HepG2 (cell line): ENCODE results near the gene PCP4L1. TPM values are rescaled to one million over a fixed set of nuclear protein-coding genes. Genes with fewer than 3 reads are reported as not detected.

Experiments
- ATAC-seq: fragments of 200-7000 bp; cut with Tn5 transposase; 3 replicates; pipeline ENCODE4 v1.9.1; 2020; ENCODE audit warnings: mild to moderate bottlenecking, moderate library complexity
- BruUV-seq: library from RNA; stranded (reverse); fragments of 400-500 nt; replicated peaks from 2 replicates; lab custom pipeline; 2021; lab: Mats Ljungman, UMichigan
- CTCF ChIA-PET: fragments of 300-600 bp; formaldehyde crosslinking; extraction: SDS; loops from one replicate; lab custom pipeline; 2021; ENCODE audit warnings: low total read pairs, inconsistent platforms, low intra/inter-chr PET ratio; lab: Yijun Ruan, JAX
- POLR2A ChIA-PET: fragments of 350-600 bp; sonication (Branson Sonifier 250); formaldehyde crosslinking; loops from one replicate; lab custom pipeline; 2020; ENCODE audit warnings: antibody characterized with exemption, inconsistent platforms; lab: Yijun Ruan, JAX
- DNase-seq: peaks from one replicate; pipeline ENCODE4 v3.0.0-alpha.2; 2015; ENCODE audit warnings: low spot score
- FAIRE-seq: peaks from 3 replicates; lab custom pipeline; 2011; peaks lifted over from hg19 to GRCh38; lab: Jason Lieb, UNC
- H2AFZ ChIP-seq: one replicate; pipeline ENCODE4 v1.6.1; 2011; ENCODE audit warnings: low read length, inconsistent platforms
- H3K27ac ChIP-seq: fragments of 300-600 bp; 3 replicates; pipeline ENCODE4 v1.8.0; 2011; ENCODE audit warnings: mixed run types, mild to moderate bottlenecking, mixed read lengths, low read length, inconsistent platforms; ENCODE audit not compliant: insufficient read depth; ENCODE audit errors: extremely low read length
- H3K27me3 ChIP-seq, 2 experiments: fragments of 200-600 bp in 1 of 2; 2 replicates in 1 of 2; 3 replicates in 1 of 2; pipeline versions ENCODE4 v1.6.0 to v1.8.0; 2011; ENCODE audit warnings: low read length in 2 of 2, mild to moderate bottlenecking in 2 of 2, moderate library complexity in 2 of 2, inconsistent platforms in 1 of 2; ENCODE audit not compliant: insufficient read depth in 2 of 2, control insufficient read depth in 1 of 2
- H3K36me3 ChIP-seq, 2 experiments: fragments of 200-600 bp in 1 of 2; replicated peaks in 1 of 2; 2 replicates in 1 of 2; 3 replicates in 1 of 2; pipeline versions ENCODE4 v1.5.1 to v1.8.0; 2011; ENCODE audit warnings: low read length in 2 of 2, inconsistent platforms in 1 of 2; ENCODE audit not compliant: insufficient read depth in 2 of 2, control insufficient read depth in 1 of 2
- H3K4me1 ChIP-seq: 2 replicates; pipeline ENCODE4 v1.5.1; 2012; ENCODE audit warnings: low read length, inconsistent platforms; ENCODE audit not compliant: insufficient read depth
- H3K4me2 ChIP-seq: 2 replicates; pipeline ENCODE4 v1.6.0; 2011; ENCODE audit warnings: low read depth, low read length, inconsistent platforms
- H3K4me3 ChIP-seq, 3 experiments: fragments of 200-600 bp in 1 of 3; sonication (generic), shearing (Covaris generic) in 1 of 3; replicated peaks in 1 of 3; 2 replicates each; pipeline ENCODE4 v1.5.1; 2011 to 2016; ENCODE audit warnings: low read length in 3 of 3, inconsistent platforms in 2 of 3, low read depth in 2 of 3, mild to moderate bottlenecking in 2 of 3, control low read depth in 1 of 3, mixed read lengths in 1 of 3; ENCODE audit not compliant: insufficient read depth in 1 of 3
- H3K79me2 ChIP-seq: one replicate; pipeline ENCODE4 v1.6.1; 2011; ENCODE audit warnings: low read length, inconsistent platforms; ENCODE audit not compliant: insufficient read depth
- H3K9ac ChIP-seq: 2 replicates; pipeline ENCODE4 v1.6.0; 2011; ENCODE audit warnings: mild to moderate bottlenecking, low read depth, low read length, inconsistent platforms; ENCODE audit not compliant: insufficient read depth
- H3K9me3 ChIP-seq: 2 replicates; pipeline ENCODE4 v1.5.1; 2012; ENCODE audit warnings: mild to moderate bottlenecking, low read length
- H4K20me1 ChIP-seq: 2 replicates; pipeline ENCODE4 v1.6.0; 2011; ENCODE audit warnings: inconsistent platforms, mild to moderate bottlenecking, low read length, moderate library complexity; ENCODE audit not compliant: insufficient read depth
- ELF4 ChIP-seq: sonication (generic); formaldehyde crosslinking; IDR thresholded peaks from 2 replicates; pipeline ENCODE4 v1.5.0; 2020; ENCODE audit warnings: missing genetic modification reagents, mild to moderate bottlenecking, moderate library complexity, borderline replicate concordance
- FOXA1 ChIP-seq, 2 experiments: fragments of 450-650 bp in 1 of 2; sonication (generic) in 1 of 2; formaldehyde crosslinking in 1 of 2; IDR thresholded peaks; 2 replicates each; pipeline versions ENCODE4 v1.4.0 to v1.6.1; 2016 to 2020; ENCODE audit warnings: missing genetic modification reagents in 1 of 2
- GABPB1 ChIP-seq: IDR thresholded peaks from 2 replicates; pipeline ENCODE4 v1.6.1; 2016; ENCODE audit warnings: mild to moderate bottlenecking, missing genetic modification reagents, moderate library complexity, missing compliant biosample characterization
- MBD4 ChIP-seq: IDR thresholded peaks from 2 replicates; pipeline ENCODE4 v1.6.1; 2012; ENCODE audit warnings: low read length, inconsistent platforms, borderline replicate concordance
- MZF1 ChIP-seq: sonication (generic); formaldehyde crosslinking; IDR thresholded peaks from 2 replicates; pipeline ENCODE4 v1.8.1; 2023; ENCODE audit warnings: mild to moderate bottlenecking, missing genetic modification reagents, borderline replicate concordance
- SIN3B ChIP-seq: fragments of 150-350 bp; IDR thresholded peaks from 2 replicates; pipeline ENCODE4 v1.6.1; 2014; ENCODE audit warnings: low read length
- SNRNP70 ChIP-seq: fragments of 200-400 bp; formaldehyde crosslinking; IDR thresholded peaks from 2 replicates; pipeline ENCODE4 v1.6.1; 2017; ENCODE audit warnings: mild to moderate bottlenecking, low read depth, low read length, moderate library complexity
- ZNF282 ChIP-seq: fragments of 450-650 bp; IDR thresholded peaks from 2 replicates; pipeline ENCODE4 v1.6.1; 2018; ENCODE audit not compliant: partially characterized antibody
- ZNF562 ChIP-seq: sonication (generic); formaldehyde crosslinking; IDR thresholded peaks from 2 replicates; pipeline ENCODE4 v1.8.0; 2022; ENCODE audit warnings: missing genetic modification reagents, borderline replicate concordance
- ZNF678 ChIP-seq: sonication (generic); formaldehyde crosslinking; IDR thresholded peaks from 2 replicates; pipeline ENCODE4 v1.4.0; 2020; ENCODE audit warnings: mild to moderate bottlenecking, missing genetic modification reagents
- ZNF7 ChIP-seq: IDR thresholded peaks from 2 replicates; pipeline ENCODE4 v1.6.1; 2016; ENCODE audit warnings: missing biosample characterization, missing genetic modification reagents
- ZNF761 ChIP-seq: sonication (generic); formaldehyde crosslinking; conservative IDR thresholded peaks from 2 replicates; pipeline ENCODE4 v1.4.0; 2020; ENCODE audit warnings: mild to moderate bottlenecking, missing genetic modification reagents
- ZNF841 ChIP-seq: sonication (generic); formaldehyde crosslinking; IDR thresholded peaks from 2 replicates; pipeline ENCODE4 v1.8.1; 2023; ENCODE audit warnings: missing genetic modification reagents, borderline replicate concordance
- ZSCAN25 ChIP-seq: sonication (generic); formaldehyde crosslinking; IDR thresholded peaks from 2 replicates; pipeline ENCODE4 v1.8.0; 2022; ENCODE audit warnings: mild to moderate bottlenecking, missing genetic modification reagents
- WGBS: methylation state at CpG from one replicate; pipeline ENCODE4 v1.1.6; 2017; ENCODE audit warnings: low lambda C conversion rate; 5-methylcytosine and 5-hydroxymethylcytosine counted together
- in situ Hi-C: cut with HindIII; loops from 2 replicates; pipeline ENCODE4 v1.10.0; 2017; ENCODE audit warnings: low pct_unique_long_range_greater_than_20kb; ENCODE audit not compliant: extremely low pct_ligation_motif_present
- intact Hi-C: fragments of 100-400 bp; cut with micrococcal nuclease; formaldehyde crosslinking; loops from one replicate; pipeline ENCODE4 v1.10.0; 2022; ENCODE audit not compliant: unreplicated experiment
- polyA plus RNA-seq, 8 experiments: library from polyadenylated mRNA; depleted of rRNA in 3 of 8; stranded (reverse) in 7 of 8; unstranded in 1 of 8; fragments of >200 nt; fragmentation: Illumina TruSeq in 4 of 8; extraction: Trizol in 4 of 8; gene quantifications; 2 replicates each; pipeline versions ENCODE4 v1.2.1 to v1.2.3, GENCODE V29; 2011 to 2016; ENCODE audit warnings: low read depth in 4 of 8, missing spikeins in 1 of 8, mixed read lengths in 1 of 8; ENCODE audit not compliant: insufficient read depth in 1 of 8
- total RNA-seq, 5 experiments: library from RNA; depleted of rRNA; stranded (reverse); fragments of >200 nt; fragmentation: Illumina TruSeq; extraction: Trizol; gene quantifications; 2 replicates each; pipeline ENCODE4 v1.2.3, GENCODE V29; 2016; ENCODE audit warnings: low read depth in 1 of 5
- TF ChIP-seq, protein P1 (sequence below), 2 experiments: sonication (generic) in 1 of 2; formaldehyde crosslinking in 1 of 2; IDR thresholded peaks; 2 replicates each; pipeline versions ENCODE4 v1.6.1 to v1.9.0; 2014 to 2022; ENCODE audit warnings: antibody characterized with exemption in 1 of 2, borderline replicate concordance in 1 of 2, inconsistent platforms in 1 of 2, low read depth in 1 of 2, missing genetic modification reagents in 1 of 2
- TF ChIP-seq, protein P2 (sequence below): sonication (generic); formaldehyde crosslinking; IDR thresholded peaks from 2 replicates; pipeline ENCODE4 v1.4.0; 2020; ENCODE audit warnings: mild to moderate bottlenecking, missing genetic modification reagents

Gene PCP4L1
- total and polyA plus RNA-seq, 2 of the 13 experiments (the other 11 are each of a cell fraction or from before 2014, with no cell fraction given), result 0.28 TPM; not detected in 1

DNA sequence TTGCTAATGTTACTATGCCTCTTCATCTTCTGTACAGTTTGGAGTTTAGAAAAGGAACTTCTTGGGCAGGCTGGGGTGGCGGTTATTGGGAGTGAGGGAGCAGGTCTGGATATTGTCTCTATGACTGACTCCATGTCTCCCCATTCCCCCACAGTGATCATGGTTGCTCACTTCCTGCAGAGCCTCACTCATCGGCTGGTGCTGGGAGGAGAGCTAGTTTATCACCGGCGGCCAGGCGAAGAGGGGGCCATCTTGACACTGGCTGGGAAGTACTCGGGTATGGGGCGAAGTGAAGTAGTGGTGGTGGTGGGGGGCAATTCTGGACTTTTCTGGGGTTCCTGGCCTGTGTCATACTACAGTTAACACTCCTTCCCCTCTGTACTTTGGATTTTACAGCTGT lies 30.5 kb upstream of the PCP4L1 start:
- 100% methylated on average over 7 of the region's 7 CpGs for WGBS
- Histone ChIP-seq H3K4me3 (no peak overlapping the region), H3K9me3 (no peaks in the 10 kb centered on the region), H3K9ac (no peak overlapping the region), H3K27me3 (no peaks in the 10 kb centered on the region; a peak in 1 of 5 replicates), H3K36me3 (peaks cover 12 to 38% of the 10 kb centered on the region in 2 experiments; a peak in 4 of 5 replicates), H2AFZ (no peak overlapping the region), H3K4me1 (peaks cover 53% of the 10 kb centered on the region), H3K27ac (no peak overlapping the region), H4K20me1 (no peaks in the 10 kb centered on the region; the same call in 1 of the 2 replicates), H3K4me2 (peak overlapping the region; percentile 92; the same call in 1 of the 2 replicates), H3K79me2 (peaks cover 19% of the 10 kb centered on the region)
- FAIRE-seq (no peak), ATAC-seq (no peak), DNase-seq (no peak)
- intact Hi-C loops (loop anchor here (5.0 kb wide), 1 partner anchor 84 kb away; the partner anchor contains the start of gene SDHC), in situ Hi-C loops (loop anchor here (5.0 to 10.0 kb wide), 2 partner anchors 64 to 157 kb away; no protein-coding TSS in a partner anchor)
- ChIA-PET CTCF (interaction anchor here (1.0 to 3.7 kb wide), 3 partner anchors 16 to 63 kb away, joined by 3 to 36 read pairs (median 13); no protein-coding TSS in a partner anchor), POLR2A (interaction anchor here (1.5 to 12.5 kb wide), 2 partner anchors 9 to 21 kb away, joined by 4 to 357 read pairs; partner anchors contain the start of gene NDUFS2)
- TF ChIP-seq, protein P1, sequence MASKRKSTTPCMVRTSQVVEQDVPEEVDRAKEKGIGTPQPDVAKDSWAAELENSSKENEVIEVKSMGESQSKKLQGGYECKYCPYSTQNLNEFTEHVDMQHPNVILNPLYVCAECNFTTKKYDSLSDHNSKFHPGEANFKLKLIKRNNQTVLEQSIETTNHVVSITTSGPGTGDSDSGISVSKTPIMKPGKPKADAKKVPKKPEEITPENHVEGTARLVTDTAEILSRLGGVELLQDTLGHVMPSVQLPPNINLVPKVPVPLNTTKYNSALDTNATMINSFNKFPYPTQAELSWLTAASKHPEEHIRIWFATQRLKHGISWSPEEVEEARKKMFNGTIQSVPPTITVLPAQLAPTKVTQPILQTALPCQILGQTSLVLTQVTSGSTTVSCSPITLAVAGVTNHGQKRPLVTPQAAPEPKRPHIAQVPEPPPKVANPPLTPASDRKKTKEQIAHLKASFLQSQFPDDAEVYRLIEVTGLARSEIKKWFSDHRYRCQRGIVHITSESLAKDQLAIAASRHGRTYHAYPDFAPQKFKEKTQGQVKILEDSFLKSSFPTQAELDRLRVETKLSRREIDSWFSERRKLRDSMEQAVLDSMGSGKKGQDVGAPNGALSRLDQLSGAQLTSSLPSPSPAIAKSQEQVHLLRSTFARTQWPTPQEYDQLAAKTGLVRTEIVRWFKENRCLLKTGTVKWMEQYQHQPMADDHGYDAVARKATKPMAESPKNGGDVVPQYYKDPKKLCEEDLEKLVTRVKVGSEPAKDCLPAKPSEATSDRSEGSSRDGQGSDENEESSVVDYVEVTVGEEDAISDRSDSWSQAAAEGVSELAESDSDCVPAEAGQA (IDR thresholded peaks at IDR 0.05; ENCODE audit: low read depth), result no peak
- TF ChIP-seq, protein P1 (CRISPR knock-in tag; IDR thresholded peaks at IDR 0.05; ENCODE audit: borderline replicate concordance), result no peak
- TF ChIP-seq, protein P2, sequence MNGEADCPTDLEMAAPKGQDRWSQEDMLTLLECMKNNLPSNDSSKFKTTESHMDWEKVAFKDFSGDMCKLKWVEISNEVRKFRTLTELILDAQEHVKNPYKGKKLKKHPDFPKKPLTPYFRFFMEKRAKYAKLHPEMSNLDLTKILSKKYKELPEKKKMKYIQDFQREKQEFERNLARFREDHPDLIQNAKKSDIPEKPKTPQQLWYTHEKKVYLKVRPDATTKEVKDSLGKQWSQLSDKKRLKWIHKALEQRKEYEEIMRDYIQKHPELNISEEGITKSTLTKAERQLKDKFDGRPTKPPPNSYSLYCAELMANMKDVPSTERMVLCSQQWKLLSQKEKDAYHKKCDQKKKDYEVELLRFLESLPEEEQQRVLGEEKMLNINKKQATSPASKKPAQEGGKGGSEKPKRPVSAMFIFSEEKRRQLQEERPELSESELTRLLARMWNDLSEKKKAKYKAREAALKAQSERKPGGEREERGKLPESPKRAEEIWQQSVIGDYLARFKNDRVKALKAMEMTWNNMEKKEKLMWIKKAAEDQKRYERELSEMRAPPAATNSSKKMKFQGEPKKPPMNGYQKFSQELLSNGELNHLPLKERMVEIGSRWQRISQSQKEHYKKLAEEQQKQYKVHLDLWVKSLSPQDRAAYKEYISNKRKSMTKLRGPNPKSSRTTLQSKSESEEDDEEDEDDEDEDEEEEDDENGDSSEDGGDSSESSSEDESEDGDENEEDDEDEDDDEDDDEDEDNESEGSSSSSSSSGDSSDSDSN (CRISPR knock-in tag), result no peak
- TF ChIP-seq ZNF7 (CRISPR knock-in tag) (no peak), SNRNP70 (no peak), ZNF841 (CRISPR knock-in tag) (no peak), ZNF678 (CRISPR knock-in tag) (no peak), MZF1 (CRISPR knock-in tag) (no peak), MBD4 (no peak), ZNF282 (no peak), ZSCAN25 (CRISPR knock-in tag) (no peak), ZNF761 (no peak), ZNF562 (no peak), GABPB1 (CRISPR knock-in tag) (no peak), SIN3B (no peak), ELF4 (CRISPR knock-in tag) (no peak), FOXA1 (IDR thresholded peaks at IDR 0.05) (no peak), FOXA1 (CRISPR knock-in tag; IDR thresholded peaks at IDR 0.05) (no peak)
- BruUV-seq, result no TSS peak
